ENCODE results near the gene KRTAP19-7.

Gene KRTAP19-7, protein sequence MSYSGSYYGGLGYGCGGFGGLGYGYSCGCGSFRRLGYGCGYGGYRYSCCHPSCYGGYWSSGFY

GRCh38 chr21:30561264-30561895 lies at the start of gene KRTAP19-7:
KRTAP19-7 (minus strand) TSS chr21:30561314; CDS start chr21:30561289, 25 bp downstream.
- no peak for DNase-seq

DNA sequence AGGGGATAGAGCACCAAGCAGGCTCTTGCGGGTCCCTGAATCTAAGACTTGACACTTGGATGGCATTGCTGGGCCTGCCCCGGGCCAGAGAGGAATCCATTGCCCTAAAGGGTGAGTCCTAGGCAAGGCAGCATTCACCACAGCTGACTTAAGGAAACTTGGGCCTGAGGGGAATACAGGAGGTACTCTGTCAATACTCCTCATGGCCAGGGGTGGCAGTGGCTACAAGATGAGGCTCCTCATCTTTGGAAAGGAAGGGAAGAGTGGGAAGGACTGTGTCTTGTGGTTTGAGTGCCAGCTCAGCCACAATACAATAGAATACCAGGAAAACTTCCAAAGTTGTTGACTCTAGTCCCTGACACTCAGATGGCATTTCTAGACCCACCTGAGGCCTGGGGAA lies 44.9 kb upstream of the KRTAP19-7 start:
- DNase-seq: no peak

- no peak for DNase-seq
These were observed 39.7 kb upstream of the KRTAP19-7 start, which contains the start of gene KRTAP22-1 for GRCh38 chr21:30600787-30601186. KRTAP22-1 (plus strand) TSS chr21:30601087.

DNA sequence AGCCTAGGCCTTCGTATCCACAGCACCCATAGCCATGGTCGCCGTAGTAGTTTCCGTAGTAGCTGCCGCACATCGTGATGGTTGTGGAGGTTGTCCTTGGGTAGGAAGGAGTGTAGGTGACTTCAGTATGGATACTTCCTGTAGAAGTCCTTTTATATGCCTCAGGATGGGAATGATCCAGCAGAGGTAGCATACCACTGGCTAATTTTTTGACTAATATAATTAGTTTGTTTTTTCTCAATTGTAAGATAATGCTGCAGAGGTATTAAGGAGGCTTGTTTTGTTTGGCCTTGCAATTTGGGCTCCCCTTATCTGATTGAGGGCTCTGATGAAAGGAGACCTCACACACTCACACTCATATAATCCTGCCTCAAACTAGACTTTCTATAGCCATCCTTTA lies 37.7 kb upstream of the KRTAP19-7 start, which contains the start of gene KRTAP6-2:
KRTAP6-2 (minus strand) TSS at position 101 of the 400 bp plus-strand sequence; CDS start at position 73, 28 bp downstream.
- DNase-seq: no peak

GRCh38 chr21:30592140-30592539 lies 31.0 kb upstream of the KRTAP19-7 start, which contains the start of gene KRTAP6-3:
KRTAP6-3 (plus strand) TSS chr21:30592440; CDS start chr21:30592446, 6 bp downstream.
- DNase-seq: no peak

- no peak for DNase-seq
These were observed 29.2 kb upstream of the KRTAP19-7 start, which contains the start of gene KRTAP22-2 for GRCh38 chr21:30590297-30590696. KRTAP22-2 (minus strand) TSS chr21:30590397.

DNA sequence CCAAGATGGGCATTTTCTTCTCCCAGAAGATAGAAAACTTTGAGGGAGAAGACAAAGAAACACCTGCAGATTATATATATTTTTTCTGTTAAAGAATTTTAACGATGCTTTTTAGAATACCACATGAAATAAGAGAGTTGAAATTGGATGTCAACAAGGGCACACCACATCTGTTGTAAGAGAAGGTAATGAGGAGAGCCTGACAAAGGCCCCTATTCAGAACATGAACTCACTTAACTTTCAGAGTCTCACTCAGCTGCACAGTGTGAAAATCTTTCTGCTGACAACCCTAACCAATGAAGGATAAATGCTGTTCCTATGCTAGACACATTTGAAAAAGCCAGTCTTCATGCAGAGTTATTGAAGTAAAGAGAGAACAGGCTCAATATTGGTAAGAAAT lies 21.8 kb upstream of the KRTAP19-7 start:
- no peak for DNase-seq

DNA sequence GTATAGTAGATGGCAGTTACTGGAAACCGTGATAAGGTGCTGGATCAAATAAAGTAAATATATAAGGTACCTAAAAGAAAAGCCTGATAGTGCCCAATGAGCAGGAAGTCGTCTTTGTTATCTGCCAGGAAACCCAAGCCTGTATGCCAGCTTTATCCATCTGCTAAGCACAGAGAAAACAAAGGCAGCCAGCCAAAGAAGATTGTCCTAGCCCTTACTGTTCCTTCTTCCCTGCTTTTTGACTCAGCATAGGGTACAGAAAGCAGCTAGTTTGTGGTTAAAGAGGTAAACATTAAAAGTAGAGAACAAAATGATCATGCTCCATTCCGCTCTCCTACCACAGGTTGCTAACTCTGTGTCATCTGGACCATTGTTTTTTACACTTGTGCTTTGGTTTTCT lies 19.0 kb upstream of the KRTAP19-7 start:
- no peak for DNase-seq

- no peak for DNase-seq
These were observed 18.2 kb upstream of the KRTAP19-7 start for GRCh38 chr21:30579346-30579745.

GRCh38 chr21:30577766-30578165 lies 16.7 kb upstream of the KRTAP19-7 start:
- no peak for DNase-seq

DNA sequence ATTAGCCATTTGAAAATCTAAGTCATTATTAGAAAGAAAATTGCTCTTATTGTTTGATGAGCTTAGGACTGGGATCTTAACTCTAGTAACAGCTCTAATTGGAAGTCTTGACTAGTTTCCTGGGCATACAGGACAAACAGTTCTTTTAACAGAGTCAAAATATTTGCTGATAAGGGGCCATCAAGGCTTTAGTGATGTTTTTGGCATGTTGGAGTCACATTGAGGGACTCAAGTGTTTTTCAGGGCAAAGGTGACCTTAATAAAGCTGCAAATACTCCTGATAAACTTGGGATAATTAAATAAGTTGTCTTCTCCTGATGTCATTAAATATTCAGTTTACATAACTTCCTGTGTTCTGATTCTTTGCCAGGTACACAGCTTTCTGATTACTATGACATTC lies 6.5 kb upstream of the KRTAP19-7 start:
- no peak for DNase-seq

DNA sequence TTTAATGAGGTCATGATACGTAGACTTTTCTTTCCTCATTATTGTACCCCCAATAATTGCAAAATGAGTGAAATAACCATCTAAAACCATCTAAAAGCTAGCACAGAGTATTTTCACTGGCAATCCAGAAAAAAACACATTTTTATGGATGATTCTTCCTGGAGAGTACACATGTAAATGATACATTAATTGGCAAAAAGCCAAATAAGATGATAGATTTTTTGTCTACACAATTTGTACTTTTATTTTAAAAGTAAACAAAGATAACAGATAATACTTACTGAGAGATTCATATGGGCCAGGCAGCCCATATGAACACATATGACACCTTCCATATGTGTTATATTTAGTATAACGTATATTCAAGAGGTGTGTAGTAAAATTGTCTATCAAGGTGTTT lies 2.5 kb upstream of the KRTAP19-7 start:
- no peak for DNase-seq

DNA sequence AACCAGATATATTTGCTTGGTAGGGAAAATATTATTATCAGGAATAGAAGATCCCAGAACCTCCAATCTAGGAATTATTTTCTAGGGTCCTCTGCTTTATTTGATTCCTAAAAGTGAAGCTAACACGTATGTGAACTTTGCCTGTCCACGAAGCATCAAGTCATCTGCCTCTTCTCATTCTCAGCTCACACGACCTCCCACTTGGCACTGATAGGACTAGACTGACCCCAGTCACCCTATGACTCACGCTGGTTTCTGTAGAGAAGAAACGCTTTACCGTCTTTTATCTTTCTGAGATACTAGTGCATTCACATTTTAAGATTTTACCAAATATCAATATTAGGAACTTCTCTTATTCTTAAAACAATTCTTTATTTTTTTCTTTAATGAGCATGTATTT lies 2.0 kb upstream of the KRTAP19-7 start:
- DNase-seq: no peak

DNA sequence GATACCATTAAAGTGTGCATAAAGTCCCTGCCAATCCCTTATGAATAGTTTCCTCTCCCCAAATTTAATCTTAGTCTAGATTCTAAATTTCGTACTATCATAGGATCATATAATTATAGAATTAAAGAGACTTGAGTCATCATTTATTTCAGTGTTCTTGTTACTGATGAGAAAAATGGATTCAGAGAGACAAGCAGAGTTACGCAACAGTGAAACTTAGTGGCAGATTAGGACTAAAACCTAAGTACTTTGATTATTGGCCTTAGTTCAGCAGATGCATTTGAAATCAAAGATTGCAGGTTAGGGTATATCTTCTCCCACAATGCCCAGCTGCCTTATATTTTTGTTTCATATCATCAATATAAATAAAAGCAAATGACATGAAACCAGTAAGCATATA lies 843 bp upstream of the KRTAP19-7 start:
- no peak for DNase-seq

DNA sequence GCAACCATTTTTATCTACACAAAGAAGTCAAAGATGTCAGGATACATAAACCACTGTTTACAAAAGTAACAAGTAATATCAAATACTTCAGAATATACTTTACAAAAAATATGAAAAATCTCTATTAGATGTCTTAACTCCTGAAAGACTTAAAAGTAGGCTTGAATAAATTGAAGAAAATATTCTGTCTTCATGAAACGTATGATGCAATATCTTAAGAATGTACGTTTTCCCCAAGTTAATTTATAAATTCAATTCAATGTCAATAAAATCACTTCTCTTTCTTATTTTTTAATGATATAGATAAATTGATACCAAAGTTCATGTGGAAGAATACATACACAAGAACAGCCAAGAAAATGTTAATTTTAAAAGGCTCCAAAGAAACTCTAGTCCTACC lies 6.0 kb downstream of the KRTAP19-7 start:
- DNase-seq: no peak

GRCh38 chr21:30552782-30553181 lies 8.3 kb downstream of the KRTAP19-7 start:
- DNase-seq: no peak

DNA sequence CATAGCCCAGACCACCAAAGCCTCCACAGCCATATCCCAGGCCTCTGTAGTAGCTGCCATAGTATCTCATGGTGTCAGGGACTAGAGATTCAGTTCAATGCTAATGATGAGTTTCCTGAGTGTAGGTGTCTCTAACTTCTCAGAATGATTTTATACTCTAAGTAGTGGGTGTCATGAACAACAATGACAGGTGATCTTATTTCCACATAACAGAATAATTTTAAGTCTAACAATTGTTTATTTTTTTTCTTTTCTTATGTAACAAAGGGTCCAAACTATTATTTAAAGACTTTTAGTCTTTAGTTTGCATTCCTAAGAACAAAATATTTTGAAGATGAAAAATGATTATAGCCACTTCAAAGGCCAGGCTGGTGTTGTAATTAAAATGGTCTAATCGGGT lies 19.4 kb downstream of the KRTAP19-7 start, which contains the start of gene KRTAP19-6:
KRTAP19-6 (minus strand) TSS at position 101 of the 400 bp plus-strand sequence; CDS start at position 70, 31 bp downstream.
- no peak for DNase-seq

- no peak for DNase-seq
These were observed 42.2 kb downstream of the KRTAP19-7 start for GRCh38 chr21:30518876-30519275.

DNA sequence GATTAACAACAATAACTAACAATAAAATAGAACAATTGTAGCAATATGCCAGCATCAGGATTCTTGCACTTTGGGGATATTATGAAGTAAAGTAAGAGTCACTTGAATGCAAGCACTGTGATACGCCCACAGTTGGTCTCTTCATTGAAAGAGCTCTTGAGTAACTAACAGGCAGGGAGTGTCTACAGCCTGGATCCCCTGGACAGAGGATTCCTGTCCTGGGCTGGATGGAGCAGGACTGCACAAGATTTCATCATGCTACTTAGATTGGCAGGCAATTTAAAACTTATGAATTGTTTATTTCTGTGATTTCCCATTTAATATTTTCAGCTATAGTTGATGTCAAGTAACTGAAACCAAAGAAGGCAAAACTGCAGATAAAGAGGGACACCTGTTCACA lies 45.4 kb downstream of the KRTAP19-7 start:
- no peak for DNase-seq

Measured in activated CD4-positive, alpha-beta T cell treated with anti-CD3 and anti-CD28 coated beads, Interleukin-2, amount 50 U/mL, for 4 hours (primary cell).